ENCODE measurements around the gene SUN1. TPM values are rescaled to one million over a fixed set of nuclear protein-coding genes. Genes with fewer than 3 reads are reported as not detected.

Gene SUN1
- total and polyA plus RNA-seq, 9 of the 15 experiments (the other 6 are each of a cell fraction or from before 2014, with no cell fraction given) = 36.8 to 132 (median 62.3) TPM

DNA sequence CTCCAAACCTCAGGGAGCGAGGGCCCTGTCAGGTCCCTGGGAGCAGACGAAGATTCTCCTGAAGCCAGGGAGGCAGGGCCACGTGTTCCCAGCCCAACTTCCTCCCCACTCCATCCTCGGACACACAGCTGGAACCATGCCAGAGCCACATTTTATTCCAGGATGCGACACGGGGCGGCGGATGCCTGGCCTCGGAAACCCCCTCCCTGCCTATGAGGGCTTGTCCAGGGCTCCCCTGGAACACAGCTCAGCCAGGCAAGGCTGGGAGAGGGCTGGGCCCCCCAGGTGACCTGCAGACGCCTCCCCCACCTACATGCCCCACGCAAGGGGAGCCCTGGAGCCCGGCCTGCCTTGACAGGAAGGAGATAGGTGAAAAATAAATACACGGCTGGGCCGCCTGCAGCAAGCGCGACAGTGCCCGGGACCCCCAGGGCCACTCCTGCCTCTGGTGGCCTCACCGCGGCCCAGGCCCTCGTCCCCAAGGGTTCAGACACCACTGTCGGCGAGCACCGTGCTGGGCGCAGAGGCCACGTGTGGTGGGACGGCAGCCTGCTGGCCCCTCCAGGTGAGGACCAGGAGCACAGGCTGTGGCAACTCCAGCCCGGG, 65.6 kb downstream of the SUN1 start (continued):
- TF ChIP-seq, protein P1, sequence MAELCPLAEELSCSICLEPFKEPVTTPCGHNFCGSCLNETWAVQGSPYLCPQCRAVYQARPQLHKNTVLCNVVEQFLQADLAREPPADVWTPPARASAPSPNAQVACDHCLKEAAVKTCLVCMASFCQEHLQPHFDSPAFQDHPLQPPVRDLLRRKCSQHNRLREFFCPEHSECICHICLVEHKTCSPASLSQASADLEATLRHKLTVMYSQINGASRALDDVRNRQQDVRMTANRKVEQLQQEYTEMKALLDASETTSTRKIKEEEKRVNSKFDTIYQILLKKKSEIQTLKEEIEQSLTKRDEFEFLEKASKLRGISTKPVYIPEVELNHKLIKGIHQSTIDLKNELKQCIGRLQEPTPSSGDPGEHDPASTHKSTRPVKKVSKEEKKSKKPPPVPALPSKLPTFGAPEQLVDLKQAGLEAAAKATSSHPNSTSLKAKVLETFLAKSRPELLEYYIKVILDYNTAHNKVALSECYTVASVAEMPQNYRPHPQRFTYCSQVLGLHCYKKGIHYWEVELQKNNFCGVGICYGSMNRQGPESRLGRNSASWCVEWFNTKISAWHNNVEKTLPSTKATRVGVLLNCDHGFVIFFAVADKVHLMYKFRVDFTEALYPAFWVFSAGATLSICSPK (IDR thresholded peaks at IDR 0.05; ENCODE audit: borderline replicate concordance) = no peak
- TF ChIP-seq, protein P2, sequence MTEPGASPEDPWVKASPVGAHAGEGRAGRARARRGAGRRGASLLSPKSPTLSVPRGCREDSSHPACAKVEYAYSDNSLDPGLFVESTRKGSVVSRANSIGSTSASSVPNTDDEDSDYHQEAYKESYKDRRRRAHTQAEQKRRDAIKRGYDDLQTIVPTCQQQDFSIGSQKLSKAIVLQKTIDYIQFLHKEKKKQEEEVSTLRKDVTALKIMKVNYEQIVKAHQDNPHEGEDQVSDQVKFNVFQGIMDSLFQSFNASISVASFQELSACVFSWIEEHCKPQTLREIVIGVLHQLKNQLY (CRISPR knock-in tag; conservative IDR thresholded peaks at IDR 0.05) = no peak
- TF ChIP-seq, protein P3, sequence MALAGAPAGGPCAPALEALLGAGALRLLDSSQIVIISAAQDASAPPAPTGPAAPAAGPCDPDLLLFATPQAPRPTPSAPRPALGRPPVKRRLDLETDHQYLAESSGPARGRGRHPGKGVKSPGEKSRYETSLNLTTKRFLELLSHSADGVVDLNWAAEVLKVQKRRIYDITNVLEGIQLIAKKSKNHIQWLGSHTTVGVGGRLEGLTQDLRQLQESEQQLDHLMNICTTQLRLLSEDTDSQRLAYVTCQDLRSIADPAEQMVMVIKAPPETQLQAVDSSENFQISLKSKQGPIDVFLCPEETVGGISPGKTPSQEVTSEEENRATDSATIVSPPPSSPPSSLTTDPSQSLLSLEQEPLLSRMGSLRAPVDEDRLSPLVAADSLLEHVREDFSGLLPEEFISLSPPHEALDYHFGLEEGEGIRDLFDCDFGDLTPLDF (CRISPR knock-in tag; IDR thresholded peaks at IDR 0.05) = no peak
- TF ChIP-seq, protein P4, sequence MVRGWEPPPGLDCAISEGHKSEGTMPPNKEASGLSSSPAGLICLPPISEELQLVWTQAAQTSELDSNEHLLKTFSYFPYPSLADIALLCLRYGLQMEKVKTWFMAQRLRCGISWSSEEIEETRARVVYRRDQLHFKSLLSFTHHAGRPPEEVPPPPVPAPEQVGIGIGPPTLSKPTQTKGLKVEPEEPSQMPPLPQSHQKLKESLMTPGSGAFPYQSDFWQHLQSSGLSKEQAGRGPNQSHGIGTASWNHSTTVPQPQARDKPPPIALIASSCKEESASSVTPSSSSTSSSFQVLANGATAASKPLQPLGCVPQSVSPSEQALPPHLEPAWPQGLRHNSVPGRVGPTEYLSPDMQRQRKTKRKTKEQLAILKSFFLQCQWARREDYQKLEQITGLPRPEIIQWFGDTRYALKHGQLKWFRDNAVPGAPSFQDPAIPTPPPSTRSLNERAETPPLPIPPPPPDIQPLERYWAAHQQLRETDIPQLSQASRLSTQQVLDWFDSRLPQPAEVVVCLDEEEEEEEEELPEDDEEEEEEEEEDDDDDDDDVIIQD (CRISPR knock-in tag; IDR thresholded peaks at IDR 0.05) = no peak
- 0 out of 2 replicates have a peak, but pooled peaks have one; percentile 29 for TF ChIP-seq ETV5 (CRISPR knock-in tag; IDR thresholded peaks at IDR 0.05; ENCODE audit: low read depth)
- no peak for TF ChIP-seq TEAD1 (CRISPR knock-in tag; IDR thresholded peaks at IDR 0.05)
- no peak for TF ChIP-seq CBFB (CRISPR knock-in tag; IDR thresholded peaks at IDR 0.05)
- TF ChIP-seq SPI1 (IDR thresholded peaks at IDR 0.05; ENCODE audit: borderline replicate concordance, low read depth, low read length) = peak; percentile 55; the same call in 1 of the 2 replicates
- TF ChIP-seq ZNF696 (CRISPR knock-in tag; conservative IDR thresholded peaks at IDR 0.05) = no peak
- TF ChIP-seq POLR2G (IDR thresholded peaks at IDR 0.05; ENCODE audit: low read depth, low read length) = peak; percentile 59
- no peak for TF ChIP-seq ZNF274 (IDR thresholded peaks at IDR 0.05; ENCODE audit: borderline replicate concordance, low read depth, low read length)
- no peak for TF ChIP-seq RCOR1 (IDR thresholded peaks at IDR 0.05; ENCODE audit: borderline replicate concordance in 1 of 2, low read depth in 2 of 2, low read length in 2 of 2)
- no peak for TF ChIP-seq KDM5B (IDR thresholded peaks at IDR 0.05; ENCODE audit: insufficient replicate concordance, low read depth, low read length)
- TF ChIP-seq ZNF23 (CRISPR knock-in tag; IDR thresholded peaks at IDR 0.05) = no peak
- TF ChIP-seq KHSRP (IDR thresholded peaks at IDR 0.05) = no peak
- TF ChIP-seq CBX1 (IDR thresholded peaks at IDR 0.05; ENCODE audit: low read depth) = no peak
- TF ChIP-seq, protein P5, sequence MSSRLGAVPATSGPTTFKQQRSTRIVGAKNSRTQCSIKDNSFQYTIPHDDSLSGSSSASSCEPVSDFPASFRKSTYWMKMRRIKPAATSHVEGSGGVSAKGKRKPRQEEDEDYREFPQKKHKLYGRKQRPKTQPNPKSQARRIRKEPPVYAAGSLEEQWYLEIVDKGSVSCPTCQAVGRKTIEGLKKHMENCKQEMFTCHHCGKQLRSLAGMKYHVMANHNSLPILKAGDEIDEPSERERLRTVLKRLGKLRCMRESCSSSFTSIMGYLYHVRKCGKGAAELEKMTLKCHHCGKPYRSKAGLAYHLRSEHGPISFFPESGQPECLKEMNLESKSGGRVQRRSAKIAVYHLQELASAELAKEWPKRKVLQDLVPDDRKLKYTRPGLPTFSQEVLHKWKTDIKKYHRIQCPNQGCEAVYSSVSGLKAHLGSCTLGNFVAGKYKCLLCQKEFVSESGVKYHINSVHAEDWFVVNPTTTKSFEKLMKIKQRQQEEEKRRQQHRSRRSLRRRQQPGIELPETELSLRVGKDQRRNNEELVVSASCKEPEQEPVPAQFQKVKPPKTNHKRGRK (tag; IDR thresholded peaks at IDR 0.05) = no peak
- TF ChIP-seq, protein P6, sequence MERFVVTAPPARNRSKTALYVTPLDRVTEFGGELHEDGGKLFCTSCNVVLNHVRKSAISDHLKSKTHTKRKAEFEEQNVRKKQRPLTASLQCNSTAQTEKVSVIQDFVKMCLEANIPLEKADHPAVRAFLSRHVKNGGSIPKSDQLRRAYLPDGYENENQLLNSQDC (CRISPR knock-in tag; IDR thresholded peaks at IDR 0.05) = no peak
- no peak for TF ChIP-seq ZC3H4 (CRISPR knock-in tag; IDR thresholded peaks at IDR 0.05; ENCODE audit: borderline replicate concordance)
- TF ChIP-seq TRIM28 (IDR thresholded peaks at IDR 0.05) = no peak
